Measurements from ENCODE around the gene ITIH1. TPM values are rescaled to one million over a fixed set of nuclear protein-coding genes. Genes with fewer than 3 reads are reported as not detected.

ITIH1 gene
- total RNA-seq, 3 donors from 2014 or later (not counting 1 experiment from before 2014, with no cell fraction given) = 0.56 TPM; not detected in 2

DNA sequence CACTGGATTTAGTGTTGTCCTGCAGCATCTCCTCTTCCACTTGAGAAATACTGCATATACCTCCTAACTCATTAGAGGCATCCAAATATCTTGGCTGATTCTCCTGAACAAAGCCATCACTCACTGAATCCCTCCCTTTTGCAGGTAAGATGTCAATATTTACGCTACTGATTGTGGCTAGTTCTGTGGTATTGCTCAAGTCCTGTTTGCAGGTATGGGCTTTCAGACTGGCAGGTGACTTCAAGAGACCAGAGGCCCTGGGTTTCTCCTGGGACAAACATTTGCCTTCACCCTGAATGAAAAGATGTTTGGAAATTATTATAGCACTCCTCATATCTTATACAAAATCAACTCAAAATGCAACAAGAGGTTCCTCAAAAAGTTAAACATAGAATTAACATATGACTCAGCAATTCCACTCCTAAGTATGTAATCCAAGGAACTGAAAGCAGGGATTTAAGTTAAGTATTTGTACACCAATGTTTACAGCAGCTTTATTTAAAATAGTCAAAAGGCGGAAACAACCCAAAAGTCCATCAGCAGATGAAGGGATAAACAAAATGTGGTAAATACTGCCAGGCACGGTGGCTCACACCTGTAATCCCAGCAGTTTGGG, 25.2 kb upstream of the ITIH1 start:
- H3K27me3 Mint-ChIP-seq (ENCODE audit: low read depth in 2 of 2) = no peaks in the 10 kb centered on the region
- Histone ChIP-seq H3K36me3 (ENCODE audit: control insufficient read depth, insufficient read depth, low read length) (peaks cover 35% of the 10 kb centered on the region), H3K27me3 (ENCODE audit: control insufficient read depth, insufficient read depth, low read length) (no peaks in the 10 kb centered on the region), H3K27ac (ENCODE audit: low read length) (no peak overlapping the region), H3K9me3 (ENCODE audit: control insufficient read depth, insufficient read depth, low read length) (no peaks in the 10 kb centered on the region), H3K4me1 (ENCODE audit: control insufficient read depth, insufficient read depth, low read length) (no peaks in the 10 kb centered on the region), H3K4me3 (ENCODE audit: low read length) (no peak overlapping the region)
- intact Hi-C loops (cut with micrococcal nuclease) = no loop called here
- H3K4me3 Mint-ChIP-seq = no peak overlapping the region
- H3K9me3 Mint-ChIP-seq = no peaks in the 10 kb centered on the region
- no peak for DNase-seq
- H3K36me3 Mint-ChIP-seq = no peaks in the 10 kb centered on the region
- WGBS (ENCODE audit: insufficient coverage) = 100% methylated on average over 3 of the region's 3 CpGs
- ATAC-seq = no peak
- H3K4me1 Mint-ChIP-seq = no peaks in the 10 kb centered on the region
- H3K27ac Mint-ChIP-seq = no peak overlapping the region
- TF ChIP-seq, protein P1, sequence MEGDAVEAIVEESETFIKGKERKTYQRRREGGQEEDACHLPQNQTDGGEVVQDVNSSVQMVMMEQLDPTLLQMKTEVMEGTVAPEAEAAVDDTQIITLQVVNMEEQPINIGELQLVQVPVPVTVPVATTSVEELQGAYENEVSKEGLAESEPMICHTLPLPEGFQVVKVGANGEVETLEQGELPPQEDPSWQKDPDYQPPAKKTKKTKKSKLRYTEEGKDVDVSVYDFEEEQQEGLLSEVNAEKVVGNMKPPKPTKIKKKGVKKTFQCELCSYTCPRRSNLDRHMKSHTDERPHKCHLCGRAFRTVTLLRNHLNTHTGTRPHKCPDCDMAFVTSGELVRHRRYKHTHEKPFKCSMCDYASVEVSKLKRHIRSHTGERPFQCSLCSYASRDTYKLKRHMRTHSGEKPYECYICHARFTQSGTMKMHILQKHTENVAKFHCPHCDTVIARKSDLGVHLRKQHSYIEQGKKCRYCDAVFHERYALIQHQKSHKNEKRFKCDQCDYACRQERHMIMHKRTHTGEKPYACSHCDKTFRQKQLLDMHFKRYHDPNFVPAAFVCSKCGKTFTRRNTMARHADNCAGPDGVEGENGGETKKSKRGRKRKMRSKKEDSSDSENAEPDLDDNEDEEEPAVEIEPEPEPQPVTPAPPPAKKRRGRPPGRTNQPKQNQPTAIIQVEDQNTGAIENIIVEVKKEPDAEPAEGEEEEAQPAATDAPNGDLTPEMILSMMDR (IDR thresholded peaks at IDR 0.05) = no peak

DNA sequence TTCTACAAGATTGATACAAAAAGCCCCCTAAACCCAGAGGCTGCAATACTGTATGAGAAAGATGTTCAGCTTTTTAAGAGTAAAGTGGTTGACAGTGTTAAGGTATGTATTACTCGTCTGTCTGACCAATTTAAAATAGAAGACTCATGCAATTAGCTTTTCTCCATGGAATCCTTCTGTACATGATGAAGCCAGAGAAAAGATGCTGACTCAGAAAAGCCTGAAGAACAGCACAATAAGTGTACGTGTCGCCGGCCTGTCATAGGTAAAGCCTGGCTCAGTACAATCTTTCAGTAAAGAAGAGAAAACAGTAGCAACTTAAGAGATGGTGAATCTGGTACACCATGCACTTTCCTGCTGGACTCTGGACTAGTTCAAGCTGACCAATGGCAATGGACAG, 23.0 kb upstream of the ITIH1 start:
- Mint-ChIP-seq H3K36me3 (no peaks in the 10 kb centered on the region), H3K4me1 (no peaks in the 10 kb centered on the region), H3K27me3 (ENCODE audit: low read depth in 2 of 2) (no peaks in the 10 kb centered on the region), H3K27ac (no peak overlapping the region), H3K4me3 (no peak overlapping the region), H3K9me3 (no peaks in the 10 kb centered on the region)
- no peaks in the 10 kb centered on the region for H3K9me3 ChIP-seq (ENCODE audit: control insufficient read depth, insufficient read depth, low read length)
- no peak for ATAC-seq
- DNase-seq = no peak
- H3K36me3 ChIP-seq (ENCODE audit: control insufficient read depth, insufficient read depth, low read length) = peaks cover 34% of the 10 kb centered on the region
- WGBS (ENCODE audit: insufficient coverage) = 100% methylated on average over 4 of the region's 4 CpGs
- H3K27me3 ChIP-seq (ENCODE audit: control insufficient read depth, insufficient read depth, low read length) = no peaks in the 10 kb centered on the region
- intact Hi-C loops (cut with micrococcal nuclease) = no loop called here
- H3K27ac ChIP-seq (ENCODE audit: low read length) = no peak overlapping the region
- H3K4me3 ChIP-seq (ENCODE audit: low read length) = no peak overlapping the region
- TF ChIP-seq, protein P1 (IDR thresholded peaks at IDR 0.05) = no peak
- no peaks in the 10 kb centered on the region for H3K4me1 ChIP-seq (ENCODE audit: control insufficient read depth, insufficient read depth, low read length)

DNA sequence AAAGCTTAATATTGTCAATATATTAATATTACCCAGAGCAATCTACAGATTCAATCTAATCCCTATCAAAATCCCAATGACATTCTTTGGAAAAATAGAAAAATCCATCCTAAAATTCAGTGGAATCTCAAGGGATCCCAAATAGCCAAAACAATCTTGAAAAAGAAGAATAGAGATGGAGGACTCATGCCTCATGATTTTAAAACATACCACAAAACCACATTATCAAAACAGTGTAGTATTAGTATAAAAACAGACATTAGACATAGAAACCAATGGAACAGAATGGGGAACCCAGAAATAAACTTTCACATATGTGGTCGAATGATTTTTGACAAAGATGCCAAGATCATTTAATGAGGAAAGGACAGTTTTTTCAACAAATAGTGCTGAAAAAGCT, 21.3 kb upstream of the ITIH1 start:
- TF ChIP-seq, protein P1 (IDR thresholded peaks at IDR 0.05) = no peak
- Mint-ChIP-seq H3K9me3 (no peaks in the 10 kb centered on the region), H3K27me3 (ENCODE audit: low read depth in 2 of 2) (no peaks in the 10 kb centered on the region), H3K36me3 (no peaks in the 10 kb centered on the region), H3K4me1 (no peaks in the 10 kb centered on the region), H3K4me3 (no peak overlapping the region), H3K27ac (no peak overlapping the region)
- Histone ChIP-seq H3K36me3 (ENCODE audit: control insufficient read depth, insufficient read depth, low read length) (peaks cover 29% of the 10 kb centered on the region), H3K4me1 (ENCODE audit: control insufficient read depth, insufficient read depth, low read length) (no peaks in the 10 kb centered on the region), H3K27ac (ENCODE audit: low read length) (no peak overlapping the region), H3K9me3 (ENCODE audit: control insufficient read depth, insufficient read depth, low read length) (no peaks in the 10 kb centered on the region), H3K27me3 (ENCODE audit: control insufficient read depth, insufficient read depth, low read length) (no peaks in the 10 kb centered on the region), H3K4me3 (ENCODE audit: low read length) (no peak overlapping the region)
- DNase-seq (no peak), ATAC-seq (no peak)
- no CpG with 5 or more reads among the region's 1 CpG for WGBS (ENCODE audit: insufficient coverage)
- intact Hi-C loops (cut with micrococcal nuclease) = no loop called here

DNA sequence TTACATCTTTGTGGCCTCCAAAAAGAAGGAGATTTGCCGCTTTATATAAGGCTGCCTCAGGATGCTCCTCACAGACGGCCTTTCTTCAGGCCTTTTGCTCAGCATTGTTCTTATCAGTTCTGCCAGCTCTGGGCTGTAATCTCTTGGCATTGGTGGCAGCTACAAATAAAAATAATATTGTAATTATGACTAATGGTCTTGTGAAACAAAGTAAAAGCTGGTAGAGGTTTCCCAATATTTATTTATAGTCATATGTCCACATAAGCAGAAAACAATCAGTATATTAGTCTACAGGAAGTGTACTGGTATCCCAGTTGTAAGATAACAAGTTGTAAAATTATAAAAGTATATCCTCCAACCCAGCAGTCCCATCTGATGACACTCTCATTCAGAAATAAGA, 13.9 kb upstream of the ITIH1 start:
- Histone ChIP-seq H3K27ac (ENCODE audit: low read length) (no peak overlapping the region), H3K27me3 (ENCODE audit: control insufficient read depth, insufficient read depth, low read length) (no peaks in the 10 kb centered on the region), H3K4me3 (ENCODE audit: low read length) (no peak overlapping the region), H3K36me3 (ENCODE audit: control insufficient read depth, insufficient read depth, low read length) (peaks cover 48% of the 10 kb centered on the region), H3K4me1 (ENCODE audit: control insufficient read depth, insufficient read depth, low read length) (no peaks in the 10 kb centered on the region), H3K9me3 (ENCODE audit: control insufficient read depth, insufficient read depth, low read length) (no peaks in the 10 kb centered on the region)
- ATAC-seq = no peak
- no peaks in the 10 kb centered on the region for H3K27me3 Mint-ChIP-seq (ENCODE audit: low read depth in 2 of 2)
- 78% methylated on average over 2 of the region's 2 CpGs for WGBS (ENCODE audit: insufficient coverage)
- intact Hi-C loops (cut with micrococcal nuclease) = no loop called here
- H3K4me1 Mint-ChIP-seq = no peaks in the 10 kb centered on the region
- no peaks in the 10 kb centered on the region for H3K36me3 Mint-ChIP-seq
- no peak for DNase-seq
- no peaks in the 10 kb centered on the region for H3K9me3 Mint-ChIP-seq
- H3K4me3 Mint-ChIP-seq = no peak overlapping the region
- TF ChIP-seq, protein P1 (IDR thresholded peaks at IDR 0.05) = no peak
- H3K27ac Mint-ChIP-seq = no peak overlapping the region
